GM19351 (cell line): ENCODE results near the gene CASR.
"Not testable (repeated sequence)": the region's sequence is repeated elsewhere in the genome, so short reads cannot be mapped to it uniquely, and the experiment has no call there.

Source experiments
- ATAC-seq: cut with Tn5 transposase; IDR thresholded peaks from one replicate; pipeline ENCODE4 v1.9.1; 2021; ENCODE audit warnings: mild to moderate bottlenecking, moderate library complexity; ENCODE audit not compliant: unreplicated experiment

CASR gene

GRCh38 chr3:122183521-122183892 lies at the start of gene CASR:
CASR (plus strand) TSS chr3:122183668; CDS start chr3:122254190, 70,522 bp downstream.
- ATAC-seq = no peak

- ATAC-seq = peak; percentile 92
Measured at GRCh38 chr3:122146466-122146865, 37.0 kb upstream of the CASR start.

GRCh38 chr3:122148941-122149627 lies 34.4 kb upstream of the CASR start:
- ATAC-seq = no peak

- no peak for ATAC-seq
Measured at GRCh38 chr3:122151480-122151879, 32.0 kb upstream of the CASR start.

GRCh38 chr3:122164983-122165382 lies 18.5 kb upstream of the CASR start:
- ATAC-seq = not testable (repeated sequence)

- ATAC-seq = no peak
Measured at GRCh38 chr3:122167630-122168029, 15.8 kb upstream of the CASR start.

GRCh38 chr3:122168044-122168443 lies 15.4 kb upstream of the CASR start:
- no peak for ATAC-seq

GRCh38 chr3:122169911-122170310 lies 13.6 kb upstream of the CASR start:
- no peak for ATAC-seq

GRCh38 chr3:122171361-122171760 lies 12.1 kb upstream of the CASR start:
- ATAC-seq = not testable (repeated sequence)

- ATAC-seq = no peak
Measured at GRCh38 chr3:122178711-122179110, 4.8 kb upstream of the CASR start.

GRCh38 chr3:122183893-122184590 lies 574 bp downstream of the CASR start:
- no peak for ATAC-seq

- ATAC-seq = no peak
Measured at GRCh38 chr3:122184591-122184929, 1.1 kb downstream of the CASR start.

- ATAC-seq = no peak
Measured at GRCh38 chr3:122186372-122186771, 2.9 kb downstream of the CASR start.

GRCh38 chr3:122188737-122189136 lies 5.3 kb downstream of the CASR start:
- ATAC-seq = no peak

- no peak for ATAC-seq
Measured at GRCh38 chr3:122189357-122189756, 5.9 kb downstream of the CASR start.

GRCh38 chr3:122190525-122190924 lies 7.1 kb downstream of the CASR start:
- no peak for ATAC-seq

GRCh38 chr3:122198966-122199365 lies 15.5 kb downstream of the CASR start:
- no peak for ATAC-seq

- no peak for ATAC-seq
Measured at GRCh38 chr3:122199552-122199951, 16.1 kb downstream of the CASR start.

- ATAC-seq = no peak
Measured at GRCh38 chr3:122200661-122201060, 17.2 kb downstream of the CASR start.

- not testable (repeated sequence) for ATAC-seq
Measured at GRCh38 chr3:122201476-122201875, 18.0 kb downstream of the CASR start.

- no peak for ATAC-seq
Measured at GRCh38 chr3:122208579-122208978, 25.1 kb downstream of the CASR start.

- no peak for ATAC-seq
Measured at GRCh38 chr3:122213650-122214049, 30.2 kb downstream of the CASR start.

- no peak for ATAC-seq
Measured at GRCh38 chr3:122214711-122215110, 31.2 kb downstream of the CASR start.
